Common myeloid progenitor, CD34-positive (primary cell): ENCODE data around the gene MYNN.

Source experiments
- CTCF ChIA-PET: fragments of 350-600 bp; sonication (Branson Sonifier 250); formaldehyde crosslinking; loops from one replicate; lab custom pipeline; 2021; ENCODE audit warnings: antibody characterized with exemption; lab: Charles Lee
- POLR2A ChIA-PET: fragments of 350-600 bp; sonication (Branson Sonifier 250); formaldehyde crosslinking; loops from one replicate; lab custom pipeline; 2021; ENCODE audit warnings: antibody characterized with exemption; lab: Charles Lee
- DNase-seq, 3 donors: peaks; one replicate each; pipeline versions ENCODE4 v3.0.0 to v3.0.0-alpha.2; 2013
- H3K27ac ChIP-seq, 2 experiments: 1 replicate in 1 of 2; 2 replicates in 1 of 2; pipeline ENCODE4 v1.7.0; 2013; ENCODE audit warnings: inconsistent platforms in 2 of 2, low read length in 2 of 2, mild to moderate bottlenecking in 2 of 2, low read depth in 1 of 2, moderate library complexity in 1 of 2; ENCODE audit not compliant: severe bottlenecking in 2 of 2, insufficient read depth in 1 of 2, poor library complexity in 1 of 2
- H3K27me3 ChIP-seq, 5 experiments: replicated peaks in 2 of 5; 1 replicate in 3 of 5; 2 replicates in 2 of 5; pipeline versions ENCODE4 v1.6.1 to v1.7.0; 2013; ENCODE audit warnings: low read length in 4 of 5, mild to moderate bottlenecking in 2 of 5, moderate library complexity in 2 of 5, inconsistent platforms in 1 of 5; ENCODE audit not compliant: insufficient read depth in 5 of 5, control insufficient read depth in 4 of 5
- H3K36me3 ChIP-seq, 4 experiments: 1 replicate in 2 of 4; 2 replicates in 2 of 4; pipeline versions ENCODE4 v1.6.1 to v1.7.0; 2013; ENCODE audit warnings: low read length in 3 of 4, control low read depth in 1 of 4, mild to moderate bottlenecking in 1 of 4; ENCODE audit not compliant: control insufficient read depth in 4 of 4, insufficient read depth in 4 of 4
- H3K4me1 ChIP-seq, 4 experiments: 1 replicate in 3 of 4; 2 replicates in 1 of 4; pipeline versions ENCODE4 v1.6.1 to v1.7.1; 2013; ENCODE audit warnings: low read length in 3 of 4, mild to moderate bottlenecking in 3 of 4, control low read depth in 1 of 4, inconsistent platforms in 1 of 4, moderate library complexity in 1 of 4; ENCODE audit not compliant: control insufficient read depth in 4 of 4, insufficient read depth in 4 of 4; ENCODE audit errors: control extremely low read depth in 1 of 4
- H3K4me3 ChIP-seq, 7 experiments: 1 replicate in 4 of 7; 2 replicates in 3 of 7; pipeline versions ENCODE4 v1.5.1 to v1.7.0; 2013; ENCODE audit warnings: mild to moderate bottlenecking in 7 of 7, low read length in 6 of 7, moderate library complexity in 6 of 7, inconsistent platforms in 2 of 7, low read depth in 2 of 7, control low read depth in 1 of 7; ENCODE audit not compliant: insufficient read depth in 4 of 7, control insufficient read depth in 1 of 7; ENCODE audit errors: extremely low read depth in 1 of 7
- H3K9me3 ChIP-seq, 5 experiments: 1 replicate in 4 of 5; 2 replicates in 1 of 5; pipeline versions ENCODE4 v1.6.1 to v1.7.1; 2013; ENCODE audit warnings: low read length in 4 of 5, mild to moderate bottlenecking in 2 of 5, inconsistent platforms in 1 of 5, low read depth in 1 of 5, moderate library complexity in 1 of 5; ENCODE audit not compliant: control insufficient read depth in 4 of 5, insufficient read depth in 2 of 5; ENCODE audit errors: control extremely low read depth in 1 of 5
- whole genome bisulfite sequencing: methylation state at CpG from one replicate; pipeline ENCODE4 v1.1.5; 2013; ENCODE audit not compliant: insufficient coverage; 5-methylcytosine and 5-hydroxymethylcytosine counted together

The MYNN gene

GRCh38 chr3:169822983-169823382, 49.8 kb downstream of the MYNN start:
- POLR2A ChIA-PET = interaction anchor here (0.7 kb wide), 1 partner anchor 11 kb away, joined by 4 read pairs; no protein-coding TSS in a partner anchor
- Histone ChIP-seq H3K4me3 (no peak overlapping the region), H3K9me3 (no peaks in the 10 kb centered on the region), H3K4me1 (no peaks in the 10 kb centered on the region), H3K27me3 (no peaks in the 10 kb centered on the region), H3K36me3 (no peaks in the 10 kb centered on the region), H3K27ac (no peak overlapping the region)
- CTCF ChIA-PET = interaction anchor here (1.5 kb wide), 1 partner anchor 9 kb away, joined by 4 read pairs; no protein-coding TSS in a partner anchor
- WGBS = 93% methylated on average over 3 of the region's 6 CpGs
- DNase-seq = no peak

- ChIA-PET POLR2A (no interaction called here), CTCF (interaction anchor here (0.7 to 1.4 kb wide), 5 partner anchors 10 to 129 kb away, joined by 3 to 7 read pairs (median 4); no protein-coding TSS in a partner anchor)
- Histone ChIP-seq H3K4me1 (peaks cover 0 to 10% (median 0%) of the 10 kb centered on the region in 4 experiments), H3K27ac (no peak overlapping the region), H3K36me3 (no peaks in the 10 kb centered on the region), H3K27me3 (no peaks in the 10 kb centered on the region), H3K4me3 (no peak overlapping the region), H3K9me3 (no peaks in the 10 kb centered on the region)
- 100% methylated on average over 3 of the region's 3 CpGs for WGBS
- DNase-seq = no peak
Observed at GRCh38 chr3:169825316-169825715, 52.1 kb downstream of the MYNN start.

GRCh38 chr3:169827712-169828111, 54.5 kb downstream of the MYNN start:
- POLR2A ChIA-PET = no interaction called here
- no peaks in the 10 kb centered on the region for H3K36me3 ChIP-seq
- no peak overlapping the region for H3K4me3 ChIP-seq
- no peak for DNase-seq
- CTCF ChIA-PET = interaction anchor here (1.7 kb wide), 1 partner anchor 17 kb away, joined by 4 read pairs; no protein-coding TSS in a partner anchor
- 100% methylated on average over 3 of the region's 4 CpGs for WGBS
- no peaks in the 10 kb centered on the region for H3K27me3 ChIP-seq
- no peak overlapping the region for H3K27ac ChIP-seq
- H3K4me1 ChIP-seq = peaks cover 0 to 10% (median 0%) of the 10 kb centered on the region in 4 experiments
- no peaks in the 10 kb centered on the region for H3K9me3 ChIP-seq

GRCh38 chr3:169835533-169835932, 62.3 kb downstream of the MYNN start:
- Histone ChIP-seq H3K27me3 (no peaks in the 10 kb centered on the region), H3K9me3 (no peaks in the 10 kb centered on the region), H3K4me3 (no peak overlapping the region), H3K4me1 (no peaks in the 10 kb centered on the region), H3K36me3 (no peaks in the 10 kb centered on the region), H3K27ac (no peak overlapping the region)
- no peak for DNase-seq
- WGBS = 86% methylated on average over 1 of the region's 1 CpG
- POLR2A ChIA-PET = no interaction called here
- CTCF ChIA-PET = interaction anchor here (1.3 kb wide), 1 partner anchor 10 kb away, joined by 4 read pairs; no protein-coding TSS in a partner anchor

GRCh38 chr3:169836078-169836941, 63.1 kb downstream of the MYNN start:
- no peaks in the 10 kb centered on the region for H3K36me3 ChIP-seq
- no peaks in the 10 kb centered on the region for H3K27me3 ChIP-seq
- POLR2A ChIA-PET = no interaction called here
- 94% methylated on average over 4 of the region's 5 CpGs for WGBS
- DNase-seq = no peak
- no peak overlapping the region for H3K4me3 ChIP-seq
- CTCF ChIA-PET = no interaction called here
- no peaks in the 10 kb centered on the region for H3K4me1 ChIP-seq
- H3K27ac ChIP-seq = no peak overlapping the region
- no peaks in the 10 kb centered on the region for H3K9me3 ChIP-seq

GRCh38 chr3:169836942-169837275, 63.7 kb downstream of the MYNN start:
- Histone ChIP-seq H3K36me3 (no peaks in the 10 kb centered on the region), H3K4me1 (no peaks in the 10 kb centered on the region), H3K27ac (no peak overlapping the region), H3K4me3 (no peak overlapping the region), H3K27me3 (no peaks in the 10 kb centered on the region), H3K9me3 (no peaks in the 10 kb centered on the region)
- 100% methylated on average over 3 of the region's 3 CpGs for WGBS
- CTCF ChIA-PET = no interaction called here
- no peak for DNase-seq
- POLR2A ChIA-PET = no interaction called here

- Histone ChIP-seq H3K4me3 (no peak overlapping the region), H3K9me3 (no peaks in the 10 kb centered on the region), H3K27me3 (no peaks in the 10 kb centered on the region), H3K4me1 (peaks cover 0 to 3% (median 2%) of the 10 kb centered on the region in 4 experiments), H3K36me3 (no peaks in the 10 kb centered on the region), H3K27ac (no peak overlapping the region)
- DNase-seq = no peak
- WGBS = no CpG with 5 or more reads among the region's 1 CpG
- POLR2A ChIA-PET = no interaction called here
- CTCF ChIA-PET = no interaction called here
Observed at GRCh38 chr3:169838511-169839030, 65.4 kb downstream of the MYNN start.
